NCI-H146 (cell line): Measurements from ENCODE around the gene ECE1.

Experiments used
- DNase-seq: peaks from one replicate; lab custom pipeline; 2025; lab: John Stamatoyannopoulos, UW

ECE1 gene

DNA sequence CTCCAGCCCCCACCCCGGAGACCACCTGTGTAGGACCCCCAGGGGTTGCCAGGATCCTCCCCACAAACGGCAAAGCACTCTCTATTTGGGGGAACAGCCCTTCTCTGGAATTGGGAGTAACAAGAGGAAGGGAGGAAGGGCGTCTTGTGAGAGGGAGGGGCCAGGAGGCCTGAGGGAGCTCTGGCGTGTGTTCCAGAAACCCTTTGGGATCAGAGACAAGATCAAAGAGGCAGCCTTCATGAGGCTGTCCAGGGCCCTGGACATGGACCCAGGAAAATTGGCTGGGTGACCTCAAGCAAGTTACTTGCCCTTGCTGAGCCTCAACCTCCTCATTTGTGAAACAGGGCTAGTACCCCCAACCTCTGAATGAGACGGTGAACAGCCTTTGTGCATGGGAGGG, 18.1 kb upstream of the ECE1 start:
- no peak for DNase-seq

- no peak for DNase-seq
Observed at GRCh38 chr1:21307663-21308305, 17.5 kb upstream of the ECE1 start.

- DNase-seq: no peak
Observed at GRCh38 chr1:21307210-21307609, 16.9 kb upstream of the ECE1 start.

DNA sequence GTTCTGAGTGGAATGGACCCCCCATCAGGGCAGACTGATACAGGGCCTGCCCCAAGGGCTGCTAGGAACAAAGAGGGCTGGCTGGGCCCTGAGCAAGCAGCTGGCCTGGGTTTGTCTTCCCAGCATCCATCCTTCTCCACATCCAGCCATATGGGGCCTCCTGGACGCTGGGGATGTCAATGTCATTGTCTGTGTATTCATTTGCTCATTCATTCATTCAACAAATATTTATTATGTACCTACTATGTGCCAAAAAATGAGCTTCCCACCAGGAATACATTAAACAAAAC, 15.6 kb upstream of the ECE1 start:
- no peak for DNase-seq

- no peak for DNase-seq
Observed at GRCh38 chr1:21305155-21305899, 15.1 kb upstream of the ECE1 start.

DNA sequence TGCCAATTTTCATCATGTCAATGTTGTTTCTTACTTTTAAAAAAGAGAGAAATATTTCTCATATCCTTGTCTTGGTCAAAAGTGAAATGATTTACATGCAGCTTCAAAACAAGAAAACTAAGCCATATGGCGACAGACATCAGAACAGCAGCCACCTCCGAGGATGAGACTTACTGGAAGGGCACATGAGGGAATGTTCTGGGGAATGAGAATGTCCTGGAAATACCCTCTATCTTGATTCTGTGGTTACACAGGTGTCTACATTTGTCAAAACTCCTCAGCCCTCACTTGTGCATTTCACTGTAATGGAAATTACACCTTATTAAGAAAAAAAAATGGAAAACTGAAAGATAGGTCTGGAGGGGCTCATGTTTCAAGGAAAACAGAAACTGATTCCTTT, 14.2 kb upstream of the ECE1 start:
- DNase-seq: no peak

DNA sequence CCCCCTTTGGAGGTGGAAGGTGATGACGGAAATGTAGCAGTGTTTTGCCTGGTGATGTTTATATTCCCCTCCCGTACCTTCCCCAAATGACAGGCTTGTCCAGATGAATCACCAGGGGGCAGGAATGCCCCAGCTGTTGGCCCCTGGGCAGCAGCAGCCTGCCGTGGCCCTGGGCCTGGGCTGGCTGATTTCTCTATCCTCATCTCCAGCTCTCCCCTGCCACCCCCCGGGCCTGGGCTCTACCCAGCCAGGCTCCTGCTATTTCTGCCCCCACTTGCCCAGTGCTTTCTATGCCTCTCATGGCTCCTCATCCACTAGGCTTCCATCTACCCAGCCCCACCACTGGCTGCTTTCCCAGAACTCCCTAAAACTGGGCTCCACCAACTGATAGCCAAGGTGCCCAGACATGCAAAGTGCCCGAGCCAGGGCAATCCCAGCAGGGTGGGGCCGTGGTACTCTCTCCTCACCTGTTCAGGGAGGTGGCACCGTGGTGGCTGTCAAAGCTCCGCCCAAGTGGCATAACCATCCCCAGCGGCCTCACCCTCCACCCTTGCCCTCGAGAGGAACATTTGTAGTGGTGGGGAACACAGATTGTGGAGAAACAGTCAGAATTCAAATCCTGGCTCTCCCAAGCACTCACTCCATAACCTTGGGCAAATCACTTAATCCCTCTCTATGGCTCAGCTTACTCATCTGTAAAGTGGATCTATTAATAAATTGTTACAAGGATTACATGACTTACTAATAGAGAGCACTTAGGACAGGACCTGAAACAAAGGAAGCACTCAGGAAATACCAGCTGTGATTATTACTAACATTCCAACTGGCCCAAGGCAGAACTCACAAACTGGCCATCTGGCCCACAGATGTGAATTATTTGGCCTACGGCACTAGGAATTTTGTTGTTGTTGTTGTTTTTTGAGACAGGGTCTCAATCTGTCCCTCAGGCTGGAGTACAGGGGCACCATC, 12.8 kb upstream of the ECE1 start:
- no peak for DNase-seq

GRCh38 chr1:21301794-21302440, 11.7 kb upstream of the ECE1 start:
- DNase-seq: no peak

GRCh38 chr1:21300774-21301173, 10.5 kb upstream of the ECE1 start:
- DNase-seq: no peak

- no peak for DNase-seq
Observed at GRCh38 chr1:21299780-21300395, 9.6 kb upstream of the ECE1 start.

DNA sequence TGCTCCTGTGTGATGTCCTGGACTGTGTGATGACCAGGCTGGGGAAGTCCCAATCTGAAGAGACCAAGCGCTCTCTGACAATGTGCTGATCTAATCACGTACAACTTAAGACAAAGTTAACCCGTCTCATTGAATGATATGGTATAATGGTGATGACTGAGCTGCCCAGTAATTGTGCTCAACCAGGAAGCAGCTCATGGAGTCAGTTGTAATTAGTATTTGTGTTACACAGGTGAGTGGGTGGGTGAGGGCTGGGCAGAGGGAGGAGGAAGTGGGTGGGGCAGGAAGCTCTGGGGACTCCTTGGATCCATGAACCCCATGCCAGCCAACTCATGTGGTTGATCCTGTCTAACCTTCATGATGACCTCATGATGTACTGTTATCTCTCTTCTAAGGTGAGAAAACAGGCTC, 8.7 kb upstream of the ECE1 start:
- no peak for DNase-seq

- no peak for DNase-seq
Observed at GRCh38 chr1:21297975-21298374, 7.7 kb upstream of the ECE1 start.

DNA sequence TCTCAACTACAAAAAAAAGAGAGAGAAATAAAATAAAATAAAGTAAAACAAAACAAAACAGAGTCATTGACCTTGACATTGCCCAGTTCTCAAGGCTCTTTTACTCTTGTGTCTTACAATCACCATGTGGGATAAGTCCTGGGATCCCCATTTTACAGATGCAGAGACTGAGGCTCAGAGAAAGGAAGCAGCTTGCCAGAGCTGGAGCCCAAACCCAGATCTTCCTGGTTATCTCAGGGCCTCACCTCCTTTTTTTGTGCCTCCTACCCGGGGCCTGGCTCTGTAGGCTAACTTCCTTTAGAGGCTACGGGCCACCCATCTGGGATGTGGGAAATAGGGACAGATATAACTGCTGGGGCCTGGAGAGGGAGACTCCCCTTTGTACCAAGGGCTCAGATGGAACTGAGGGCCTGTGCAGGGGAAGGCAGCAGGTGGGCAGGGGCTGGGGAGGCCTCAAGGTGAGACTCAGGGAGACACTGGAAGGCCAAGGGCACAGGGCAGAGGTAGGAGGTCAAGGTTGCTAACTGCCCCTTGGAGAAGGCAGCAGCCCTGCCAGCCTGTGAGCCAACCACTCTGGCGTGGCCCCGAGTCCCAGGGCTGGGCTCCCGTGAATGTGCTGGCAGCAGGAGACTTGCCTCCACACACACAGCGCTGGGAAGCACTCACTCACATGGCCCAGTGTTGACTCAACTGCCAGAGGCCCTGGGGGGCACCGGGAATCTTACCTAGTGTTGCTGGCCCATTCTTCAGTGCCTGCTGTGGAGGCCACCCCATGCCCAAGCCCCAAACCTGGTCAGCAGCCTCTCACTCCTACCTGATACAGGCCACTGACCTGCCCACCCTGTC, 6.5 kb upstream of the ECE1 start:
- no peak for DNase-seq

GRCh38 chr1:21295545-21295944, 5.3 kb upstream of the ECE1 start:
- DNase-seq: no peak

DNA sequence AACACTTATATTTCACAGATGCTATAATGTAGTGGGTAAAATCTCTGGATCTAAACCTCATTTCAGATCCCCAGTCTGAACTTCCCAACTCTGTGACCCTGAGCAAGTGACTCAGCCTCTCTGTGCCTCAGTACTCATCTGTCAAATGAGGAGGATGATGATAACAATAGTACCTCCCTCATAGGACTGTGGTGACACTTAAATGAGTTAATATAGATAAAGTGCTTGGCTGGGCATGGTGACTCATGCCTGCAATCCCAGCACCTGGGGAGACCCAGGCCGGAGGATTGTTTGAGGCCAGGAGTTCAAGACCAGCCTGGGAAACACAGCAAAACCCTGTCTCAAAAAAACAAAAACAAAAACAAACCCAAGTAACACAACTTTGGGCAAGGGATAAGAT, 4.7 kb upstream of the ECE1 start:
- no peak for DNase-seq

GRCh38 chr1:21294266-21294989, 4.2 kb upstream of the ECE1 start:
- no peak for DNase-seq

- no peak for DNase-seq
Observed at GRCh38 chr1:21293537-21294265, 3.4 kb upstream of the ECE1 start.

GRCh38 chr1:21292984-21293536, 2.8 kb upstream of the ECE1 start:
- no peak for DNase-seq

GRCh38 chr1:21292503-21292983, 2.3 kb upstream of the ECE1 start:
- DNase-seq: no peak
